C4-2B (cell line): Measurements from ENCODE around the gene SEMG2.

Experiments used
- CTCF ChIP-seq: fragments of 450-650 bp; conservative IDR thresholded peaks from 2 replicates; pipeline ENCODE4 v1.5.1; 2017; ENCODE audit warnings: mild to moderate bottlenecking
- ZFX ChIP-seq: fragments of 450-650 bp; IDR thresholded peaks from 2 replicates; pipeline ENCODE4 v1.6.1; 2017

DNA sequence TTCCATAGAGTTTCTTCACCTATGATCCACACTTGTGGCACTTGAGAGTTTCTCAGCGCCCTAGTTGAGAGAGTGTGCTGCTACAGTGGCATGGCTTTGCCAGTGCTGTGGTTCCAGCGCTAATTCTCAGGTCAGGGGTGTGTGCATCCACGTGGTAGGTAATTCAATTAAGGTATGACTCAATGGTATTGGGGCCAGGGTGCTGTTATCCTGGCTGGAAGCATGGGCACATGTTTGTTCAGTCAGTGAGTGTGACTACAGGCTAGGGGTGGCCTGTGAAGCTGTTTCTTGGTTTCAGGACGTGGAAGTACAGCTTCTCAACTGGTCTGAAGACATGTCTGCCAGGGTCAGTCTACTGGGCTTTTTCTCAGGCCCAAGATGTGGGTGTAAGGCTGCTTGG, 3.0 kb upstream of the SEMG2 start:
- TF ChIP-seq CTCF = no peak
- no peak for TF ChIP-seq ZFX
